ENCODE data around the gene AGXT. TPM values are rescaled to one million over a fixed set of nuclear protein-coding genes. Genes with fewer than 3 reads are reported as not detected.

Gene AGXT
- total RNA-seq, 1 experiment from 2014 or later = not detected

DNA sequence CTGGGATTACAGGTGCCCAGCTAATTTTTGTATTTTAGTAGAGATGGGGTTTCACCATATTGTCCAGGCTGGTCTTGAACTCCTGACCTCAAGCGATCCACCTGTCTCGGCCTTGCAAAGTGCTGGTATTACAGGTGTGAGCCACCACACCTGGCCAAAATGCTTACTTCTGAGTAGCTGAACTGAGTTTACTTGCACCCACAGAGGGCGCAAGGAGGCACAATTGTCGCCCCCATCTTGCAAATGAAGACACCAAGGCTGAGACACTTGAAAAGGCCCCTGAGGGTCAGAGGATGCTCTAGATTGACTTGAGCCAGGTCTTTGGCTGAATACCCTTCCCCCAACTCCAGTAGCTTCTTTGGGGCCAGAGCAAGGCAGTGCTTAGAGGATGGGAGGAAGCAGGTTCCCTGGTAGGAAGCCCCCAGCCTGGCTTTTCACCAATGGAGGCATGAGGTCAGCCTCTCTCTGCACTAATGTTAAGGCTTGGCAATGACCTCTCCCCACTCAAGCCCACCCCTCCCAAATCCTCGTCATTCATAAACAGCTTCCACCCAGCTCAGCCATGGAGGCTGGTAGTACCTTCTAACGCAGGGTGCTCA lies 34.1 kb upstream of the AGXT start:
- H3K4me1 ChIP-seq (ENCODE audit: insufficient read depth, low read length, poor library complexity, severe bottlenecking) = no peaks in the 10 kb centered on the region
- peaks cover 23% of the 10 kb centered on the region for H3K27me3 ChIP-seq (replicated peaks; ENCODE audit: insufficient read depth, low read depth, low read length, poor library complexity)
- no TSS peak for BruUV-seq (replicated peaks)
- intact Hi-C loops (cut with micrococcal nuclease; ENCODE audit: unreplicated experiment) = no loop called here
- no peaks in the 10 kb centered on the region for H3K36me3 ChIP-seq (ENCODE audit: insufficient read depth, low read length, poor library complexity, severe bottlenecking)
- no peak for DNase-seq (ENCODE audit: low spot score)
- no peak overlapping the region for H3K4me3 ChIP-seq (ENCODE audit: low read depth, low read length, poor library complexity, severe bottlenecking)
- ChIA-PET CTCF (no interaction called here), POLR2A (ENCODE audit: low non-redundant PET) (no interaction called here)
- no peak for TF ChIP-seq EZH2 (IDR thresholded peaks at IDR 0.05; ENCODE audit: borderline replicate concordance, low read depth, low read length, poor library complexity, severe bottlenecking)
- TF ChIP-seq, protein P1, sequence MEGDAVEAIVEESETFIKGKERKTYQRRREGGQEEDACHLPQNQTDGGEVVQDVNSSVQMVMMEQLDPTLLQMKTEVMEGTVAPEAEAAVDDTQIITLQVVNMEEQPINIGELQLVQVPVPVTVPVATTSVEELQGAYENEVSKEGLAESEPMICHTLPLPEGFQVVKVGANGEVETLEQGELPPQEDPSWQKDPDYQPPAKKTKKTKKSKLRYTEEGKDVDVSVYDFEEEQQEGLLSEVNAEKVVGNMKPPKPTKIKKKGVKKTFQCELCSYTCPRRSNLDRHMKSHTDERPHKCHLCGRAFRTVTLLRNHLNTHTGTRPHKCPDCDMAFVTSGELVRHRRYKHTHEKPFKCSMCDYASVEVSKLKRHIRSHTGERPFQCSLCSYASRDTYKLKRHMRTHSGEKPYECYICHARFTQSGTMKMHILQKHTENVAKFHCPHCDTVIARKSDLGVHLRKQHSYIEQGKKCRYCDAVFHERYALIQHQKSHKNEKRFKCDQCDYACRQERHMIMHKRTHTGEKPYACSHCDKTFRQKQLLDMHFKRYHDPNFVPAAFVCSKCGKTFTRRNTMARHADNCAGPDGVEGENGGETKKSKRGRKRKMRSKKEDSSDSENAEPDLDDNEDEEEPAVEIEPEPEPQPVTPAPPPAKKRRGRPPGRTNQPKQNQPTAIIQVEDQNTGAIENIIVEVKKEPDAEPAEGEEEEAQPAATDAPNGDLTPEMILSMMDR (conservative IDR thresholded peaks at IDR 0.05; ENCODE audit: low read depth, low read length) = no peak
- H3K9me3 ChIP-seq (ENCODE audit: low read depth, low read length, poor library complexity, severe bottlenecking) = no peaks in the 10 kb centered on the region
- H3K27ac ChIP-seq (ENCODE audit: low read depth, low read length, poor library complexity, severe bottlenecking) = no peak overlapping the region

DNA sequence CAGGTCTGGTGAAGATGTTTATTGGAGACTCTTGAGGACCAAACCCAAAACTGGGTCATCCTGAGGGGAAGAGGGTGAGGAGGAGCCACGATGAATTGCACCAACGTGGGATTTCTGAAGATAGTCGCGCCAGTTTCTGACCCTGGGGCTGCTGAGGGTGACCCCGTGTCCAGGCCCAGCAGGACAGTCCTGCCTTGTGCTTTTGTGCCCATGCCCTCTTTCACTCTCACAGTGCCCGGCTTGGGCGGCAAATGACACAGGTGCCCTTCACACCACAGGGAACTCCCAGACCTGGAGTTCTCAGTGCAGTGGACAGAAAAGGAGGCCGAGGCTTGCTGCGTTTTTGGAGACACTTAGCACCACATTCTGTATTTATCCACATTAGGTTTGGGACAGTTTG lies 33.1 kb upstream of the AGXT start:
- POLR2A ChIA-PET (ENCODE audit: low non-redundant PET) = no interaction called here
- TF ChIP-seq, protein P1 (conservative IDR thresholded peaks at IDR 0.05; ENCODE audit: low read depth, low read length) = no peak
- TF ChIP-seq EZH2 (IDR thresholded peaks at IDR 0.05; ENCODE audit: borderline replicate concordance, low read depth, low read length, poor library complexity, severe bottlenecking) = no peak
- H3K9me3 ChIP-seq (ENCODE audit: low read depth, low read length, poor library complexity, severe bottlenecking) = no peaks in the 10 kb centered on the region
- no peaks in the 10 kb centered on the region for H3K4me1 ChIP-seq (ENCODE audit: insufficient read depth, low read length, poor library complexity, severe bottlenecking)
- intact Hi-C loops (cut with micrococcal nuclease; ENCODE audit: unreplicated experiment) = no loop called here
- peaks cover 18% of the 10 kb centered on the region for H3K27me3 ChIP-seq (replicated peaks; ENCODE audit: insufficient read depth, low read depth, low read length, poor library complexity)
- no peaks in the 10 kb centered on the region for H3K36me3 ChIP-seq (ENCODE audit: insufficient read depth, low read length, poor library complexity, severe bottlenecking)
- H3K27ac ChIP-seq (ENCODE audit: low read depth, low read length, poor library complexity, severe bottlenecking) = no peak overlapping the region
- BruUV-seq (replicated peaks) = no TSS peak
- no peak overlapping the region for H3K4me3 ChIP-seq (ENCODE audit: low read depth, low read length, poor library complexity, severe bottlenecking)
- CTCF ChIA-PET = no interaction called here
- DNase-seq (ENCODE audit: low spot score) = no peak

DNA sequence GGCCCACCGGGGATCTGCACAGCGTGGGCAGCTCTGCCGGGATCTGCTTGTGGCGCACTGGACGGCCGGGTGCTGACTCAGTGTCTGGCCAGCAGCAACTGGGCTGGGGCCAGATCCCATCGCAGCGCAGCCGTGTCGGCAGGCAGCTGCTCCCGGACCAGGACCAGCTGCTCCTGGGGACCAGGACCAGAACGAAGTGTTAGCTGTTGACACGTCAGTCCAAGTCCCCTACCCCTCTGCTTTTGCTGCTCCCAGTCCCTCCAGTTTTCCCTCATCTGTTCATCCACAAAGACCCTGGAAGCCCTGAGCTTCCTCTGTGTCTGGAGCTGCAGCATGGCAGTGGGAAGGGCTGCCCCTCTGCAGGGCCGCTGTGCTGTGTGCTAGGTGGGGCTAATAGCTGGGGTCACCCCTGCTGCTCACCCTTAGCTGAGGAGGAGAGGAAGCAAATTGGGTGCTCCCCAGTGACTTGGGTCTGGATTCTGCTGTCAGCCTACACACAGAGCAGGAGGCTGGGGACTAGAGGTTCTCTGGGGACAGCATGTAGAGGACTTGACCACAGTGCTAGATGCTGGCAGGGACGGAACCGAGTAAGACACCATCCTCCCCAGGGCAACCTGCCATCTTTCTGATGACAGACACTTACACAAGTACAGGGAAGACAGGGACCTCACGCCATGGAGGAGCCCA lies 31.7 kb upstream of the AGXT start:
- BruUV-seq (replicated peaks) = no TSS peak
- POLR2A ChIA-PET (ENCODE audit: low non-redundant PET) = no interaction called here
- Histone ChIP-seq H3K4me3 (ENCODE audit: low read depth, low read length, poor library complexity, severe bottlenecking) (no peak overlapping the region), H3K9me3 (ENCODE audit: low read depth, low read length, poor library complexity, severe bottlenecking) (no peaks in the 10 kb centered on the region), H3K27me3 (replicated peaks; ENCODE audit: insufficient read depth, low read depth, low read length, poor library complexity) (peaks cover 18% of the 10 kb centered on the region), H3K27ac (ENCODE audit: low read depth, low read length, poor library complexity, severe bottlenecking) (no peak overlapping the region), H3K4me1 (ENCODE audit: insufficient read depth, low read length, poor library complexity, severe bottlenecking) (no peaks in the 10 kb centered on the region), H3K36me3 (ENCODE audit: insufficient read depth, low read length, poor library complexity, severe bottlenecking) (no peaks in the 10 kb centered on the region)
- DNase-seq (ENCODE audit: low spot score) = no peak
- CTCF ChIA-PET = no interaction called here
- no peak for TF ChIP-seq EZH2 (IDR thresholded peaks at IDR 0.05; ENCODE audit: borderline replicate concordance, low read depth, low read length, poor library complexity, severe bottlenecking)
- TF ChIP-seq, protein P1 (conservative IDR thresholded peaks at IDR 0.05; ENCODE audit: low read depth, low read length) = no peak
- intact Hi-C loops (cut with micrococcal nuclease; ENCODE audit: unreplicated experiment) = no loop called here
